IPS DF 4.7 (cell line): ENCODE data around the gene CYP2C9.
"Not testable (repeated sequence)": the region's sequence is repeated elsewhere in the genome, so short reads cannot be mapped to it uniquely, and the experiment has no call there.

ENCODE experiments used
- DNase-seq: peaks from one replicate; pipeline ENCODE4 v3.0.0-alpha.2; 2013; ENCODE audit warnings: low spot score; ENCODE audit errors: extremely low read depth

The CYP2C9 gene

DNA sequence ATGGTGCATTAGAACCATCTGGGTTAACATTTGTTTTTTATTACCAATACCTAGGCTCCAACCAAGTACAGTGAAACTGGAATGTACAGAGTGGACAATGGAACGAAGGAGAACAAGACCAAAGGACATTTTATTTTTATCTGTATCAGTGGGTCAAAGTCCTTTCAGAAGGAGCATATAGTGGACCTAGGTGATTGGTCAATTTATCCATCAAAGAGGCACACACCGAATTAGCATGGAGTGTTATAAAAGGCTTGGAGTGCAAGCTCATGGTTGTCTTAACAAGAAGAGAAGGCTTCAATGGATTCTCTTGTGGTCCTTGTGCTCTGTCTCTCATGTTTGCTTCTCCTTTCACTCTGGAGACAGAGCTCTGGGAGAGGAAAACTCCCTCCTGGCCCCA, at the start of gene CYP2C9:
CYP2C9 (plus strand) TSS at position 276 of the 400 bp plus-strand sequence; CDS start at position 301, 25 bp downstream.
- DNase-seq, result no peak

DNA sequence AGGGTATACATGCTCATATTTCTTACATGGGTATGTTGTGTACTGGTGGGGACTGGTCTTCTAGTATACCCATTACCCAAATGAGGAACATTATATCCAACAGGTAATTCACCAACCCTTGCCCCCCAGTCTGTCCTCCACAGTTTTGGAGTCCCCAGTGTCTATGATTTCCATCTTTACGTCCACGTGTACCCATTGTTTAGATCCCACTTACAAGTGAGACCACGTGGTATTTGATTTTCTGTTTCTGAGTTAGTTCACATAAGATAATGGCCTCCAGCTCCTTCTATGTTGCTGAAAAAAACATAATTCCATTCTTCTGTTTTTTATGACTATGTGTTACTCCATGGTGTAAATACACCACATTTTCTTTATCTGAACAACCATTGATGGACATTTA, 49.3 kb upstream of the CYP2C9 start:
- DNase-seq, result no peak

DNA sequence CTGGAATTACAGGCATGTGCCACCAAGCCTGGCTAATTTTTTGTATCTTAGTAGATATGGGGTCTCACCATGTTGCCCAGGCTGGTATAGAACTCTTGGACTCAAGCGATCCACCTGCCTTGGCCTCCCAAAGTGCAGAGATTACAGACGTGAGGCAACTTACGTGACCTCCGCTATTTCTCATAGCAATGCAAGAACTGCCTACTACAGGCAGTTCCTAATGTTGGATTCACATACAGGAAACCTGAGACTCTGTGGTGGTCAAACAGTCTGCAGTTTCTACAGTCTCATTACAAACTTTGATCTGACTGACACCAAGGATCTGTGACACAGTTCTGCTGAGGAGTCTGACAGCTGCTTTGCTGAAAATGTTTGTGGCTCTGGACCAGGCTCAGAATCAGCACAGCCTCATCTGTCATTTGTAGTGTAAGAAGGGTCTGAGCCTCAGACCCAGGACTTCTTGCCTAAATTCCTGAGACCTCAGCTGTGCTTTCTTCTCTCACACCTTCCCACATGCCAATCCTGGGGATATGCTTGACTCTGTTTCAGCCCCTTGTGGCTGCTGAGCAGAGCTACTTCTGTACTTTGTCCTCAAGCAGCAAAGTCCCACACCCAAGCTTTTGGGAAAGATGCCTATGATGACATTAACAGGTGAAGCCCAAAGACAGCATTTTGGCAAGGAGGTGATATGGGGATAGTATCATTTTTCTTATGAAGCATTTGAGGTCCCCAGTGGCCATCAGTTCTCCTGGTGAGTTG, 48.0 kb upstream of the CYP2C9 start:
- no peak for DNase-seq

DNA sequence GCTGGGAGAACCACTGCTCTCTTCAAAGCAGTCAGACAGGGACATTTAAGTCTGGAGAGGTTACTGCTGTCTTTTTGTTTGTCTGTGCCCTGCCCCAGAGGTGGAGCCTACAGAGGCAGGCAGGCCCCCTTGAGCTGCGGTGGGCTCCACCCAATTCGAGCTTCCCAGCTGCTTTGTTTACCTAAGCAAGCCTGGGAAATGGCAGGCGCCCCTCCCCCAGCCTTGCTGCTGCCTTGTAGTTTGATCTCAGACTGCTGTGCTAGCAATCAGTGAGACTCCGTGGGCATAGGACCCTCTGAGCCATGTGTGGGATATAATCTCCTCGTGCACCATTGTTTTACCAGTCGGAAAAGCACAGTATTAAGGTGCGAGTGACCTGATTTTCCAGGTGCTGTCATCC, 40.0 kb upstream of the CYP2C9 start:
- not testable (repeated sequence) for DNase-seq

DNA sequence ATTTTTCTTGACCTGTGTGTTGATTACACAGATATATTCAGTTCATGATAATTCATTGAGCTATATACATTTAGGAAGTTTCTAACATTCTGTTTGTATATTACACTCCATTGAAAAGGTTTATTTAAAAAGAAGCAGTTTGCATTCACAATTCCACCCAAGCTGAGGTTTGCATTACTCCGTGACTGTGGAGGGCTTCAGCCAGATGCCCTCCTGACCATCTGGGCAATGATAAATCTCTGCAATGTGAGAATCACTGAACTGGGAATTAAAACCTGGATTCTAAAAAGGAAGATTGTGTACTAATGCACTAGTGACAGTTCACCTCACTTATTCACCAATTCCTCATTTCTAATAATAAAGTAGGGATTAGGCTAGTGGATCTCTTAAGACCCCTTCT, 36.4 kb upstream of the CYP2C9 start:
- no peak for DNase-seq

DNA sequence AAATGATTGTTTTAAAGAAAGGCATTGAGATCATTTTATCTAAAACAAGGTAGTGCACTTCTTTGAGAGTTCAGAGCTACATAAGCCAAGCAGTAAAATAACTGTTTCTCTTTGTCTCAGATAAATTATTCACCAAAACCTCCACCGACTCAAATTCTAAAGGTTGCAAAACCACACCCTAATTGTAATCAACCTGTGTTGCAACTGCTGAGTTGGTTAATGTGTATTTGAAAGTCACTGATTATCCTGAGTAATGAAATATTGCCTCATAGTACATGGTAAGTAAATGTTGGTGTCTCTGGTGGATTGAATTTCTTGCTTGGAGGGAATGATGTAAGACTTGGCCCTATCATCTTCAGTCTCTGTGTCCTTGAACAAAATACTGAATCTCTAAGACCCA, 35.9 kb upstream of the CYP2C9 start:
- DNase-seq, result no peak

DNA sequence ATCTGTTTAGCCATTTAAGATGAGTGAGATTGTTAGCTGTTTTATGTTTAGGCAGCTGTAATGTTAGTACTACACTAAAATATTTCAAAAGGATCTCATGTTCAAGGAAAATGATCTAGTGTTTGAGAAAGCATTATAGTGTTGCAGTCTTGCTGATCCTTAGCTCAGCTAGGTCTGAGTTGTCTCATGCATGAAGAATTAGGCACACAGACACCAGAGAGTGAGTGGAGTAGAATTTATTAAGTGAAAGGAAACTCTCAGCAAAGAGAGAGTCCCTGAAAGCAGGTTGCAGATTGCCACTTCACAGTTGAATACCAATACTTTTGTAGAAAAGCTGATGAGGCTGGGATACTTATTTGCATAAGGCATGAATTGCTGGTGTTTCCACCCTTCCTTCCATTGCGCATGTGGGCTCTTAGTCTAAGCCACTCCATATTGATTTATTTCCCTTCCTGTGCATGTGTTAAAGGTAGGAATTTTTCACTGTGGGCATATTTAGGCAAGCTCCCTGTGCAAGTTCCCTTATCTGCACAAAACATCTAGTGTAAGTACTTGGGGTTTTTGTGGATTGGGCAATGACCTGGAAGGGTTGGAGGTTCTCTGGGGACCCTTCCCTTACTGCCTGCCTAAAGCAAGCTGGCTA, 33.8 kb upstream of the CYP2C9 start:
- not testable (repeated sequence) for DNase-seq

DNA sequence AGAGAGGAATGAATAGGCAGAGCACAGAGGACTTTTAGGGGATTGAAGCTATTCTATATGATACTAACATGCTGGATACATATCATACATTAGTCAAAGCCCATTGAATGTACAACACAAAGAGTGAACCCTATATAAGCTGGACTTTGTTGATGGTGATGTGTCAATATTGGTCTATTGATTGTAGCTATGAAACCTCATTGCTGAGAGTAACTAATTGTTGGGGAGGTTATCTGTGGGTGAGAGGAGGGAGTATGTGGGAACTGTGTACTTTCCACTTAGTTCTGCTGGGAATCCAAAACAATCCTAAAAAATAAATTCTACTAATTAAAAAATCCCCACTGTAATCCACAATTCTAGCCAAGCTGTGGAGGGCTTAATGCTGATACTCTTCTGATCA, 22.0 kb upstream of the CYP2C9 start:
- no peak for DNase-seq

DNA sequence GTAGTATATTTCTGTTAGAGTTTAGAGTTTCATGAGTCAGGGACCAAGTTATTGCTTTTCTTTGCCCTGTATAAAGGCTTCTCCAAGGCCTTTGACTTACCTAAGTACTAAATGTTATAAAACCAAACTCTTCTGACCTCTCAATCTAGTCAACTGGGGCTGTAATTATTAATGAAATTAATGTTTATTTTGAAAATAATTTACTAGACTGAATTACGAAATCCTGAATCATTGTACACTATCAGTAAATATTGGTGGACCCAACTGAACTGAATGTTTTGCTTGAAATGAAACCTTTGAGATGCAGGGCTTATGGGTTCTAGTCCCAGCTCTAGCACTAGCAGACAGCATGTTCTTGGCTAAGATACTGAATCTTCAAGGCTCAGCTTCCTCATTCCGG, 1.7 kb upstream of the CYP2C9 start:
- DNase-seq, result no peak

DNA sequence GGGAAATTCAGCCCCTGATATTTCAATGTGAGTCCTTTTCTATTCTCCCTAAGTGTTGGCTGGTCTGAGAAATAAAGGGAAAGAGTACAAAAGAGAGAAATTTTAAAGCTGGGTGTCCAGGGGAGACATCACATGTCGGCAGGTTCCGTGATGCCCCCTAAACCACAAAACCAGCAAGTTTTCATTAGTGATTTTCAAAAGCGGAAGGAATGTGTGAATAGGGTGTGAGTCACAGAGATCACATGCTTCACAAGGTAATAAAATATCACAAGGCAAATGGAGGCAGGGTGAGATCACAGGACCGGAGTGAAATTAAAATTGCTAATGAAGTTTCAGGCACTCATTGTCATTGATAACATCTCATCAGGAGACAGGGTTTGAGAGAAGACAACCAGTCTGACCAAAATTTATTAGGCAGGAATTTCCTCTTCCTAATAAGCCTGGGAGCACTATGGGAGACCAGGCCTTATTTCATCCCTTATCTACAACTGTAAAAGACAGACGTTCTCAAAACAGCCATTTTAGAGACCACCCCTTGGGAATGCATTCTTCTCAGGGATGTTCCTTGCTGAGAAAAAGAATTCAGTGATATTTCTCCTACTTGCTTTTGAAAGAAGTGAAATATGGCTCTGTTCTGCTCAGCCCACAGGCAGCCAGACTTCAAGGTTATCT, 5.1 kb downstream of the CYP2C9 start:
- DNase-seq, result not testable (repeated sequence)

DNA sequence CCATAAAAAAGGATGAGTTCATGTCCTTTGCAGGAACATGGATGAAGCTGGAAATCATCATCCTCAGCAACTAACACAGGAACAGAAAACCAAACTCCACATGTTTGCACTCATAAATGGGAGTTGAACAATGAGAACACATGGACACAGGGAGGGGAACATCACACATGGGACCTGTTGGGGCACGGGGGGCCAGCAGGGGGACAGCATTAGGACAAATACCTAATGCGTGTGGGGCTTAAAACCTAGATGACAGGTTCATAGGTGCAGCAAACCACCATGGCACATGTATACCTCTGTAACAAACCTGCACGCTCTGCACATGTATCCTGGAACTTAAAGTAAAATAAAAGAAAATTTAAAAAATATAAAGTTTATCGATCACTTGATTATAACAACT, 7.7 kb downstream of the CYP2C9 start:
- DNase-seq, result not testable (repeated sequence)

DNA sequence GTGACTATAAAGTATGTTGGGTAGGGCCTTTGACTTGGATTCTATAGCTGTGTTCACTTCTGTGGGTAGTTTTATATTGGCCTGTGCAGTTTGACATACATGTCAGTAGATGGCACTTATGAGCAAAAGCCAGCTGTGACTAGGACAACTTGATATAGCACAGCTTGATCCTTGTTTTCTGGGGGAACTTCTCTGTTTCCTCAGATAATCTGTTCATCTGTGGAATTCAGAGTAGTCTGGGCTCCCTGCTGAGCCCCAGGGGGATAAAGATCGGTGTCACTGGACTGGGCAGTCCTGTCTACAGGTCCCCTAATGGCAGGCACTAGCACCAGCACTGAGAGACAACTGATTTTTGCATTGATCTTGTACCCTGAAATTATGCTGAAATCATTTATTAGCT, 25.4 kb downstream of the CYP2C9 start:
- peak; percentile 41 for DNase-seq

DNA sequence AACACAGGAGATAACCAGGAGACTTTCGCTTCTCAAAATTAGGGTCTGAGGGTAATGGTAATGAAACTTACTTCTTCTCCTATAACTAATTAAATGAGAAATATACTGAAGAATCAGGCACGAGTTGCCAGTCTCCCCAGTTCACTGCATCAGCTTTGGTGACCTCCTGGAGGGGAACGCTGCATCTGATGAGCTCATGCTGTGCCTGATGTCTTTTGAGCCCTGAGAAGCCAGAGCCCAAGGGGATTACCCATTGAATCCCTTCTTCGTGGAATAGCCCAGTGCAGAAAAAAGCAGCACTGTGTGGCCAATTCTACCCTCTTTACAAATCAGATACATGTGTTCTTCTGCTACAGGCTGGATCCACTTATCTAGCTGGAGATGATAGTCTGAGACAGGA, 45.1 kb downstream of the CYP2C9 start:
- DNase-seq, result no peak

DNA sequence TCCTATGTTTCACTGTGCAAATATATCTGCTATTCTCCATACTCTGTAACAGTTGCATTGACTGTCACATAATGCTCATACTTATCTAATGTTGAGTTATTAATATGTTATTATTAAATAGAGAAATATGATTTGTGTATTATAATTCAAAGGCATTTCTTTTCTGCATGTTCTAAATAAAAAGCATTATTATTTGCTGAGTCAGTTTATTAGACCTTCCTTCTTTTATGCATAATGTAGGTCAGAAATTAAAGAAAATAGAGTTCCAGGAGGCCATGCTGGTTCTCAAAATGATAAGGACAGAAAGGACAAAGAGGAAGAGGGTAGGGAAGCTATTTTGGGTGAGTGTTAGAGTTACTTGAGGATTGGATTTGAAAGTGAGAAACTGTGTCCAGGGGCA, 50.7 kb downstream of the CYP2C9 start:
- DNase-seq, result no peak

DNA sequence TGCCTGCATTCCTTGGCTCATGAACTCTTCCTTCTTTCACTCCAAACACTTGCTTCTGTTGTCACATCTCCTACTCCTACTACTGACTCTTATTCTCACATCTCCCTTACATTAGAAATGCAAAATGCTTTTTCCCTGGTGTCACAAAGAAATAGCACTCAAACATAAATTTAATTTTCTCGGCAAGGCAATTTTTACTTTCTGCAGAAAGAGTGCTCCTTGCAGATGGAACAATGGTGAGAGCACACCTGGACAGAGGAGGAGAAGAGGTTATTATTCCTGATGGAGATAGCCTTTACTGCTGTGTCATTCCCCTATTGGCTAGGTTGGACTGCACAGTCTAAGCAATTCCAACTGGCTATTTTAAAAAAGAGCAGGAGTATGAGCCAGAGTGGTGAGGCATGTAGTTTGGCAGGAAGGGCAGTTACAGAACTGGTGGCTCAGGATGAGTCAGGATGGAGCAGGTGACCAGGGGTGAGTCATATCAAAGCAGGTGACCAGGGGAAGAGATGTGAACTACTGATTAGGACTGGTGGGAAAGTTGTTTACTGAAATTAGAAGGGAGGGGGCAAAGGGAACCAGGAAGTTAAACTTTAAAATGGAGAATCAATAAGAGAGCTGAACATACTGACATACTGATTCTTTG, 52.9 kb downstream of the CYP2C9 start:
- DNase-seq, result no peak

DNA sequence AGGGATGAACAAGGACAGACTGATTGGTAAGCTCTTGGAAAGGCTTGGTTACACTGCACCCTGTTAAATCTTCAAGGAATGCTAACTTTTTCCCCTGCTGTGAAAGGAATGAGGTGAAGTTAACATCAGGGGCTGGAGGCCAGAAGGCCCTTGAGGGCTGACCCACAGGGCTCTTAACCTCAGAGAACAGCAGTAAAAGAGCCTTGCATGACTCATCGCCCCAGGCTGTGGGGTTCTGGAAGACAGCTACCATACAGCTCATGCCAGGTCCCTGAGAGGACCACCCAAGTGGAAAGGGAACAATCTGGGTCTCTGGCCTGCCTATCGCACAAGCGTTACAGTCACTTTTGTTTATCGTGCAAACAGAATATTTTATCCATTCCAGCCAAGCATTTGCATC, 54.4 kb downstream of the CYP2C9 start:
- DNase-seq, result peak; percentile 22

DNA sequence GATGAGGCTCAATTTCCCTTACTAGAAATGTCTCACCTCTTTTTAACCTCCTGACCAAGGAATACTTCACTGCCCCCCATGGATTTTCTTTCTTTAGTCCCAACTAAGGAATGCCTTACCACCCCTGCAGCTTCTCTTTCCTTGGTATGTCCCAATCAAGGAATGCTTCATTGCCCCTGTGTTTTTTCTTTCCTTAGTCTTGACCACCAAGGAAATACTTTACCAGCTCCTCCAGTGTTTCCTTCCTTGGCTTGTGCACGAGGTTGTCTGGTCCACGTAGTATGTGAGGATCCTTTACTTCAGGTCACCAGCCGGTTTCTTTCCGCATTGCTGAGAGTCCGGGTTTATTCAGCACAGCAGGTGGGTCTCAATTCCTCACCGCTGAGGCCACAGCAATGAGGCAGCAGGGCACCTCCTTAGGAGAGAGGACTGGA, 59.3 kb downstream of the CYP2C9 start:
- DNase-seq, result peak; percentile 16

DNA sequence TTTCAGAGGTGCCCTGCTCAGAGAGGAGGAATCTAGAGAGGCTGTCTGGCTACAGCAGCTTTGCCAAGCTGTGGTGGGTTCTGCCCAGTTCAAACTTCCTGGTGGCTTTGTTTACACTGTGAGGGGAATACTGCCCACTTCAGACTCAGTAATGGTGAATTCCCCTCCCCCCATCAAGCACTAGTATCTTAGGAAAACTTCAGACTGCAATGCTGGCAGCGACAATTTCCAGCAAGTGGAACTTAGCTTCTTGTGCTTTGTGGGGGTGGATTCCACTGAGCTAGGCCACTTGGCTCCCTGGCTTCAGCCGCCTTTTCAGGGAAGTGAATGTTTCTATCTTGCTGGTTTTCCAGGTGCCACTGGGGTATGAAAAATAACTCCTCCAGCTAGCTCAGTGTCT, 88.0 kb downstream of the CYP2C9 start:
- DNase-seq, result no peak

DNA sequence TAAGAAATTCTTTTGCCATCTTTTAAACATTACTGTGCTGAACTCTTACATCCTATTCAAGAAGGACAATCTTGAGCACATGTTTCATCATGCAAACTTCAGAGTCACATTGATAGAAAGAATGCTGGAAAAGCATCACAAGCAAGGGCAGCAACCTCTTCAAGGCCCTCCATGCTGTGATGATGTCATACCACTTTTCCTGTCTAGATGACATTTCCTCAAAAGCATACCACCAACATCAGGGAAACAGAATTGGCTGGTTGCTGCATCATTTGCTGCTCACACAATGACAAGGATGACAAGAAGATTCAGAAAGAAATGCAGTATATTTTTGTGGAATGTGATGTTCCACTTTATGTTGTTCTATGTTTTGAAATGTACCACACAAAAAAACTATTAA, 93.2 kb downstream of the CYP2C9 start:
- no peak for DNase-seq

DNA sequence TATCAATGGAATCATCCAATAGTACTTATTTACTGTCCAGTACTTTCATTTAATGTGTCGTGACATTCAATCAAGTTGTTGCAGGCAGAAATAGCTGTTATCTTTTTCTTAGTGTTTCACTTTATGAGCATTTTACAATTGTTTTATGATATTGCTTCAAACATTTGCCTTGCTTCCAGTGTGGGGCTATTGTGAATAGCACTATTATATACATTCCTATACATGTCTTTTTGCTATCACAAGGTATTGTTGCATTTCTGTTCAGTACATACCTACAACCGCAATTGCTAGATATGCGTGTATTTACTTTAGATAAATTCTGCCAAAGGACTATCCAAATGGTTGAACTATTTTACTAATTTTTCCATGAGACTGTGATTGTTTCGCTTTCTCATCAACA, 95.9 kb downstream of the CYP2C9 start:
- no peak for DNase-seq

DNA sequence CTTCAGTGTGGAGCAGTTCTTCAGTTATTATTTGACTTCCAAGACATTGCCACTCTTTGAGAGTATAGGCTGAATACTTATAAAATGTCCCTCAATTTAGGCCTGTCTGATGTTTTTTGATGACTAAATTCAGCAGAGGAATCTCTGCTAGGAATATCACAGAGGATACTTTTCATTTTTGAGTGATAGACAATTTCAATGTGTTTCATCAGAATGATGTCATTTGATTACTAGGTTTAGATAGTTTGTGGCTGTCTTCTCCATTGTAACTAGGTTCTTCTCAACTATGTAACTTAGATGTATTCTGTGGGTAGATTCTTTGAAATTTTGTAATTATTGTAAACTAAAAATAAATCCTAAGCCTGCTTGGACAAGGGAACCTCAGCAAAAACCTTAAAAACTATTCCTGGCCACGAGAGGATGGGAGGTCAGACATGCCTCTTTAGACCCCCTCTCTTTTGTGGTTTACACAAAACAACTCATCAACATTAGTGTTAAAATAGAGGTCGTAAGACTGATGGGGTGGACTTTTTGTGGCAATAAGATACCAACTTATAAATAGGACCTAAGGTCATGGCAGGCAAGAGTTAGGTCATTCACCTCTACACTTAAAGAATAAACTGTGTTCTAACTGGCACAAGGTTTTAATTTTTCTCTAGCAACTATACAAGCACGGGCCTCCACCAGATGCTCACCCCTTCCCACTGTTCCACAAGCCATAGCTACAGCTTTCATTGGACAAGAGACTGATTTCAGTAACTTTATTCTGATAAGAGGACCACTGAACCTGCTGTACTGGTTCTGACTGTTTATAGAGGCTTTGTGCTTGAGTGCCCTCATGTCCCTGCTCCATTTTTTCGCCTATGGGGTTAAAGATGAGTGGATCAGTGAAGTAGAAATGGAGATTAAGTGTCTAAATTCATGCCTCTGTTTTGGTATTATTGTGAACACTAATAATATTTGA, 97.2 kb downstream of the CYP2C9 start:
- no peak for DNase-seq
